Naive thymus-derived CD8-positive, alpha-beta T cell (primary cell): Measurements from ENCODE around the gene OTUD5. TPM values are rescaled to one million over a fixed set of nuclear protein-coding genes. Genes with fewer than 3 reads are reported as not detected.

Experiments used
- ATAC-seq, 2 donors: fragments of 150-1000 bp; cut with Tn5 transposase in 1 of 2; sonication (Bioruptor Pico), chemical (Tn5 transposase) in 1 of 2; 1 replicate in 1 of 2; 2 replicates in 1 of 2; pipeline ENCODE4 v1.10.0; 2021; ENCODE audit warnings: mild to moderate bottlenecking in 2 of 2, moderate library complexity in 2 of 2
- POLR2A ChIA-PET: fragments of 350-600 bp; sonication (Branson Sonifier 250); formaldehyde crosslinking; loops from one replicate; lab custom pipeline; 2021; ENCODE audit warnings: antibody characterized with exemption; lab: Charles Lee
- DNase-seq, 10 donors: peaks; one replicate each; pipeline versions ENCODE4 v3.0.0 to v3.0.0-alpha.2; 2020 to 2022
- H3K27ac Mint-ChIP-seq, 10 donors: one replicate each; pipeline ENCODE4 v1.8.0; 2020 to 2022; ENCODE audit warnings: mild to moderate bottlenecking in 10 of 10, mixed read lengths in 10 of 10, moderate library complexity in 4 of 10, inconsistent platforms in 1 of 10
- H3K27me3 Mint-ChIP-seq, 5 donors: one replicate each; pipeline ENCODE4 v1.8.0; 2021 to 2022; ENCODE audit warnings: mixed read lengths in 5 of 5
- H3K36me3 Mint-ChIP-seq, 3 donors: one replicate each; pipeline ENCODE4 v1.8.0; 2020 to 2022; ENCODE audit warnings: mixed read lengths in 3 of 3, mild to moderate bottlenecking in 2 of 3, inconsistent platforms in 1 of 3
- H3K4me1 Mint-ChIP-seq, 4 donors: one replicate each; pipeline ENCODE4 v1.8.0; 2021 to 2022; ENCODE audit warnings: mixed read lengths in 4 of 4
- H3K4me3 Mint-ChIP-seq, 10 donors: one replicate each; pipeline ENCODE4 v1.8.0; 2020 to 2022; ENCODE audit warnings: mild to moderate bottlenecking in 10 of 10, mixed read lengths in 10 of 10, moderate library complexity in 6 of 10, inconsistent platforms in 1 of 10
- H3K9me3 Mint-ChIP-seq, 9 donors: one replicate each; pipeline ENCODE4 v1.8.0; 2020 to 2022; ENCODE audit warnings: mixed read lengths in 9 of 9, mild to moderate bottlenecking in 3 of 9, inconsistent platforms in 1 of 9, moderate library complexity in 1 of 9
- polyA plus RNA-seq, 3 donors: library from polyadenylated mRNA; unstranded; fragments of 300-500 nt; fragmentation: Illumina TruSeq; gene quantifications; one replicate each; pipeline ENCODE4 v1.2.3, GENCODE V29; 2021
- total RNA-seq, 8 experiments: library from RNA in 2 of 8; stranded (reverse) in 2 of 8; gene quantifications; one replicate each; pipeline ENCODE4 v1.2.3 and lab custom pipeline; 2021 to 2026

OTUD5 gene
- total and polyA plus RNA-seq, 5 experiments from 2014 or later, result 23.7 to 99.4 (median 48.4) TPM

DNA sequence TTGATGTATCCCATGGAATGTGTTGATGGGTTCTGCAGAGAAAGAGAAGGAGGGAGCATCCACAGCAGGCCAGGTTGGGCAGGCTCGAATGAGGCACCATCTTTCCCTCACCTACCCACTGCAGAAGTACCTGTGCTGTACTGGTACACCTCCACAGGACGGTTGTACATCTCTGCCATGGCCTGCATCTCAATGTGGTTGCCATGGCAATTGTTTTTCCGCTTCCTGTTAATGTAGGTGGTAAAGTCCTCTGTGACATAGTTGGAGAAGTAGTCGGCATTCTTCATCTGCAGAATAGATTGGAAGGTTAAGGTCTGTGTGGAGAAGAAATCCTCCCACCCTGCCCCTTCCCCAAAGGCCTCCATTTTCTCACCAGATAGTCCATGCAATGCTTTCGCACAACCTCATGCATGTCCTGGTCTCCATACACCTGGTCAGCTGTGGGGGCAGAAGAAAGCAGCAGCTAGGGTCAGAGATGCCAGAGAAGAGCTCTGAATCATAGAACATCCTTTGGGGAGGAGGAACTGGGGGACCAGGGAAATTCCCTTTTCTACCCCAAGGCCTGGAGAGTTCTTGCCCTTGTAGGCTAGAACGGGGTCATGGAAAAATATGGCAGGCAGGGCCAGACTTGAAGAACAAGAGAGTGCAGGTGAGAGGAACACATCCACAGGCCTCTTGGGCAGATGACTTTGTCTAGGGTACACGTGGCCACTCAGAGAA lies 22.7 kb downstream of the OTUD5 start:
- ATAC-seq, result peak; percentile 17 to 18
- H3K9me3 Mint-ChIP-seq, result peaks cover 0 to 6% (median 0%) of the 10 kb centered on the region in 9 donors
- peak overlapping the region in 9 of 10 donors; percentile 28 to 72 (median 56) for H3K4me3 Mint-ChIP-seq
- H3K4me1 Mint-ChIP-seq, result peaks cover 28 to 65% (median 60%) of the 10 kb centered on the region in 4 donors
- H3K27ac Mint-ChIP-seq, result peak overlapping the region; percentile 87 to 99 (median 98)
- POLR2A ChIA-PET, result interaction anchor here (0.6 to 13.3 kb wide), 3 partner anchors 12 to 225 kb away, joined by 3 to 276 read pairs (median 5); partner anchors contain the start of gene PIM2
- H3K36me3 Mint-ChIP-seq, result peaks cover 5 to 40% (median 24%) of the 10 kb centered on the region in 3 donors
- H3K27me3 Mint-ChIP-seq, result no peaks in the 10 kb centered on the region
- DNase-seq, result peak in 6 of 10 donors; percentile 41 to 74 (median 64)

- Mint-ChIP-seq H3K27ac (peak overlapping the region; percentile 87 to 99 (median 98)), H3K4me1 (peaks cover 19 to 56% (median 50%) of the 10 kb centered on the region in 4 donors), H3K27me3 (no peaks in the 10 kb centered on the region), H3K4me3 (peak overlapping the region in 8 of 10 donors; percentile 10 to 72 (median 41)), H3K9me3 (peaks cover 0 to 6% (median 0%) of the 10 kb centered on the region in 9 donors), H3K36me3 (peaks cover 5 to 44% (median 24%) of the 10 kb centered on the region in 3 donors)
- DNase-seq (no peak), ATAC-seq (no peak)
- POLR2A ChIA-PET, result interaction anchor here (1.1 to 13.3 kb wide), 2 partner anchors 11 to 17 kb away, joined by 3 to 276 read pairs; partner anchors contain the start of gene PIM2
Measured at GRCh38 chrX:48933757-48934156, 23.6 kb downstream of the OTUD5 start.

GRCh38 chrX:48927736-48928382 lies 29.5 kb downstream of the OTUD5 start:
- peaks cover 9 to 41% (median 24%) of the 10 kb centered on the region in 4 donors for H3K4me1 Mint-ChIP-seq
- H3K27me3 Mint-ChIP-seq, result no peaks in the 10 kb centered on the region
- POLR2A ChIA-PET, result interaction anchor here (0.6 to 11.5 kb wide), 3 partner anchors 8 to 74 kb away, joined by 4 to 276 read pairs (median 5); partner anchors contain the start of gene GRIPAP1
- peaks cover 0 to 48% (median 19%) of the 10 kb centered on the region in 3 donors for H3K36me3 Mint-ChIP-seq
- peak overlapping the region in 3 of 10 donors; percentile 17 to 48 (median 17) for H3K27ac Mint-ChIP-seq
- DNase-seq, result no peak
- H3K4me3 Mint-ChIP-seq, result no peak overlapping the region
- no peak for ATAC-seq
- no peaks in the 10 kb centered on the region for H3K9me3 Mint-ChIP-seq

DNA sequence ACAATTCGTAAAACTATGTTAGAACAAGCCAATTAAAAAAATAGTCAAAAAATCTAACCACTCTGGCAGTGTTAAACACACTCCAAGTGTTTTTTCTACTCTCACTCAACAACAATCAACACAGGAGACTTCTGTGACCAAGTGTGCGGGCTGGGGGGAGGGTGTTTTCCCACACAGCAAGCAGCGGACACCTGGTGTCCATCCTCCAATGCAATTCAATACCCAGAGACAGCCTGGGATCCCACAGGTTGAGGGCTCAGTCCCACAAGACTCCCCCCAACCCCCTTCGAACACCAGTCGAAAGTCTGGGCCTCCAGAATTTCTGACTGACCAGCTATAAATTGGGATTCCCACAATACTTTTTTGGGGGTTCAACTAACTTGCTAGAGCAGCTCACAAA lies 30.3 kb downstream of the OTUD5 start:
- Mint-ChIP-seq H3K9me3 (no peaks in the 10 kb centered on the region), H3K36me3 (peaks cover 0 to 49% (median 20%) of the 10 kb centered on the region in 3 donors), H3K4me3 (no peak overlapping the region), H3K27me3 (no peaks in the 10 kb centered on the region), H3K4me1 (peaks cover 9 to 44% (median 25%) of the 10 kb centered on the region in 4 donors), H3K27ac (peak overlapping the region in 1 of 10 donors; percentile 34)
- ATAC-seq (no peak), DNase-seq (no peak)
- POLR2A ChIA-PET, result interaction anchor here (0.6 to 11.5 kb wide), 3 partner anchors 7 to 75 kb away, joined by 4 to 276 read pairs (median 5); partner anchors contain the start of gene GRIPAP1

DNA sequence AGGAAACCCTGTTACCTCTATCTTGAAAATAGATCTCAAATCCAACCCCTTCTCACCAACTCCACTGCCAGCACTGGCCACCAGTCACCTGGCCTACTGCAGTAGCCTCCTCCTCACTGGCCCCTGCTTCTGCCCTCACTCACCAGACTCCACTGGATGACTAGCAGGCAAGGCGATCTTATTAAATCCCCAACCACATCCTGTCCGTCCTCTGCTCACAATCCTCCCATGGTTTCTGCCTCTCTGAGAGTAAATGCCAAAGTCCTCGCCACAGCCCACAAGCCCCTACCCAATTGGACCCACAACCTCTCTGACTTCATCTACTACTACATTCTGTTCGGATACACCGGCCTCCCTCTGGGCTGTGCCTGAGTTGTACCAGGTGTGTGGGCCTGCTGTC lies 33.1 kb downstream of the OTUD5 start:
- Mint-ChIP-seq H3K4me1 (peaks cover 18 to 67% (median 44%) of the 10 kb centered on the region in 4 donors), H3K27ac (peak overlapping the region; percentile 61 to 91 (median 80)), H3K4me3 (peak overlapping the region in 7 of 10 donors; percentile 31 to 58 (median 52)), H3K9me3 (no peaks in the 10 kb centered on the region), H3K27me3 (no peaks in the 10 kb centered on the region), H3K36me3 (peaks cover 0 to 39% (median 15%) of the 10 kb centered on the region in 3 donors)
- ATAC-seq (no peak), DNase-seq (no peak)
- POLR2A ChIA-PET, result interaction anchor here (11.5 kb wide), 1 partner anchor 15 kb away, joined by 276 read pairs; no protein-coding TSS in a partner anchor

DNA sequence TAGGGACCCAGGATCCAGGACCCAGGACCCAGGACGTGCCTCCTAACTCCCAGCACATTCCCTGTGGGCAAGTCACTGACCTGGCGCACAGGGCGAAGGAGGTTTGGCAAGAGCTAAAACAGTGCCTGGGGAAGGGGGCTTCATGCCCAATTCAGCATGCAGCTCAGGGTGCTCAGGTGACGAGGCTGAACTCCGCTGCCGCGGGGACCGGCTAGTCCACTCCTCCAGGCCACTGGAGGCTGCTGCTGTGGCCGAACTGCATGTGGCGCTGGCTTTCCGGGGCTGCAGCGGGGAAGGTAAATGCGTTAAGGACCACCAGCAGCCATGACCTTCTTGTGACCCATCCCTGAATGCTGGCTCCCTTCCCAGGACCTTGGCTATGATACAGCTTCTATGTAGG lies 33.6 kb downstream of the OTUD5 start:
- no peak for ATAC-seq
- Mint-ChIP-seq H3K36me3 (peaks cover 0 to 40% (median 15%) of the 10 kb centered on the region in 3 donors), H3K27ac (peak overlapping the region; percentile 61 to 91 (median 80)), H3K4me1 (peaks cover 18 to 67% (median 44%) of the 10 kb centered on the region in 4 donors), H3K27me3 (no peaks in the 10 kb centered on the region), H3K4me3 (peak overlapping the region in 2 of 10 donors; percentile 49 to 57), H3K9me3 (no peaks in the 10 kb centered on the region)
- DNase-seq, result no peak
- POLR2A ChIA-PET, result interaction anchor here (6.3 to 11.5 kb wide), 2 partner anchors 15 to 34 kb away, joined by 37 to 276 read pairs; partner anchors contain the start of gene OTUD5

- peaks cover 11 to 54% (median 31%) of the 10 kb centered on the region in 3 donors for H3K36me3 Mint-ChIP-seq
- ATAC-seq, result no peak
Measured at GRCh38 chrX:48920718-48921104, 36.7 kb downstream of the OTUD5 start.

DNA sequence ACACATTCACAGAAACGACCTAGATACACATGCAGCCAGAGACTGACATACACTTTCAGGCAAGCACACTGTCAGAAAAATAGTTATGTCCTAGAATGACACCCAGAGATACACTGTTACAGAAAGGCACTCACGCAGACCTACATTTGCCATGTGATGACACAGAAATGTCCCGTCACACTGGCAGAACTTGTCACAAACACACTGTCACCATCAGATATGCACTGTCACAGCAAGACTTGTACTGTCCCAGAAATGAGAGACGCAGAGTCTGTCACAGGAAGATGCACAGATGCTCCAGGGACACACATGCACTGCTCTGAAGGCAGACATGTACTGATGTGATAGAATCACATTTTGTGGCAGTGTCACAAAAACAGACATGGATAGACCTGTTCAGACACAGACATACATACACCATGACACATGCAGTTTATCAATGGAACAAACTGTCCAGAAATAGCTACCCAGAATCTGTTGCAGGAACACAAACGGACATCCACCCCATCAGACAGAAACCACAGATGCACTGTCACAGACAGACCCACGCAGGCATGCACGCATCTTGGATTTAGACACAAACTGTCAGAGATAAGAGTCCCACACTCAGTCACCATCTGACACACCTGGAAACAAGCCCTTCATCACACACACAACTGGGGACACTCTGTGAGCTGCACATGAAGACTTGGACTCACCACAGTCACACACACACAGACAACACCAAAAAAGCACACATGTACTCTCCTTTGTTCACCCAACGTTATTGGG lies 37.3 kb downstream of the OTUD5 start:
- peaks cover 20 to 61% (median 40%) of the 10 kb centered on the region in 4 donors for H3K4me1 Mint-ChIP-seq
- peak in 6 of 10 donors; percentile 31 to 68 (median 46) for DNase-seq
- peak overlapping the region; percentile 87 to 99 (median 97) for H3K27ac Mint-ChIP-seq
- peak; percentile 7 to 18 for ATAC-seq
- H3K27me3 Mint-ChIP-seq, result peaks cover 0 to 2% (median 0%) of the 10 kb centered on the region in 5 donors
- H3K36me3 Mint-ChIP-seq, result peaks cover 11 to 55% (median 26%) of the 10 kb centered on the region in 3 donors
- H3K9me3 Mint-ChIP-seq, result no peaks in the 10 kb centered on the region
- POLR2A ChIA-PET, result interaction anchor here (0.8 to 11.5 kb wide), 8 partner anchors 8 to 118 kb away, joined by 3 to 276 read pairs (median 8); partner anchors contain the start of genes HDAC6, OTUD5, PQBP1 and TIMM17B
- H3K4me3 Mint-ChIP-seq, result peak overlapping the region; percentile 95 to 99 (median 98)

More at GRCh38 chrX:48920718-48921104, 36.7 kb downstream of the OTUD5 start:
- POLR2A ChIA-PET, result interaction anchor here (0.7 to 11.5 kb wide), 6 partner anchors 9 to 119 kb away, joined by 3 to 276 read pairs (median 10); partner anchors contain the start of genes HDAC6, OTUD5 and SLC35A2
- Mint-ChIP-seq H3K27ac (peak overlapping the region; percentile 87 to 99 (median 97)), H3K9me3 (no peaks in the 10 kb centered on the region), H3K27me3 (peaks cover 0 to 2% (median 0%) of the 10 kb centered on the region in 5 donors), H3K4me1 (peaks cover 20 to 60% (median 39%) of the 10 kb centered on the region in 4 donors), H3K4me3 (peak overlapping the region; percentile 95 to 99 (median 98))
- DNase-seq, result no peak

GRCh38 chrX:48919360-48919841 lies 38.0 kb downstream of the OTUD5 start:
- Mint-ChIP-seq H3K9me3 (no peaks in the 10 kb centered on the region), H3K27ac (peak overlapping the region; percentile 87 to 99 (median 97)), H3K36me3 (peaks cover 11 to 61% (median 24%) of the 10 kb centered on the region in 3 donors), H3K27me3 (peaks cover 0 to 2% (median 0%) of the 10 kb centered on the region in 5 donors), H3K4me1 (peaks cover 18 to 66% (median 44%) of the 10 kb centered on the region in 4 donors), H3K4me3 (peak overlapping the region; percentile 95 to 99 (median 98))
- ATAC-seq (peak; percentile 21 to 25), DNase-seq (peak in 6 of 10 donors; percentile 25 to 71 (median 46))
- POLR2A ChIA-PET, result interaction anchor here (0.6 to 11.5 kb wide), 9 partner anchors 8 to 38 kb away, joined by 3 to 276 read pairs (median 7); partner anchors contain the start of genes OTUD5, PQBP1 and TIMM17B

DNA sequence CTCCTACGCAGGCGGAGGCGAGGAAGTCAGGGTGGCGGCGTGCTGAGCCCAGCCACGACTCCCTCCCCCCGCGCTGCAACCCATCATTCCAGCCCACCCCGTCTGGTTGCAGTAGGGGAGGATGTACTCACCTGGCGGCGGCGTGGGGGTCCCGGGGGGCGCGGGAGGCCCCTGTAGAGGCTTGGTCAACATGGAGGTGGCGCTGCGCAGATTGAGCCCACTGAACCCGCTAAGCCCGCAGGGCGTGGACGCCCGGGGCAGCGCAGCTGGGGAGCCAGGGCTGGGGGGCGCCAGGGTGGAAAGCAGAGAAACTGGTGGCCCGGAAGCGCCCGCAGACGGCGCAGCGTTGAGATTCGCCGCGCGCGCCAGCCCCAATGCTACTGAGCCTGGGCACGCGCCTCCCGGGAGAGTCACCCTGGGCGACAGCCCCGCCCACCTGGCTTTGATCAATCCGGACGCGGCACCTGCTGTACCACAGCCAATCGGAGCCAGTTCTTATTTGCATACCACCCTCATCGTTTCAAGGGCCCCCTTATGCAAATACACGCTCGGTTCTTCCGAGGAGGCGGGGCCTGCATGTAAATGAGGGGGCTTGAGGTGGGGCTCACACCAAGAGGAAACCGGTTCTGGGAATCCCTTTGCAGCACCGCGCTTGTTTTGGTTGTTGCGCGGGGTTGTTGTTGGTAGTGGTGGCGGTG lies 38.6 kb downstream of the OTUD5 start, which contains the start of gene PIM2:
Gene PIM2, minus strand, starts transcription at position 382 of the 698 bp plus-strand sequence. Its CDS starts 190 bp downstream, at position 192.
- Mint-ChIP-seq H3K4me1 (peaks cover 14 to 67% (median 45%) of the 10 kb centered on the region in 4 donors), H3K27ac (peak within 1 kb of the TSS; percentile 87 to 99 (median 97)), H3K4me3 (peak within 1 kb of the TSS; percentile 95 to 99 (median 98)), H3K36me3 (peaks cover 11 to 61% (median 21%) of the 10 kb centered on the region in 3 donors), H3K9me3 (no peaks in the 10 kb centered on the region), H3K27me3 (peaks cover 0 to 2% (median 0%) of the 10 kb centered on the region in 5 donors)
- ATAC-seq, result peak; percentile 73 to 75
- POLR2A ChIA-PET, result interaction anchor here (0.6 to 11.5 kb wide), 9 partner anchors 8 to 287 kb away, joined by 3 to 276 read pairs (median 7); partner anchors contain the start of genes OTUD5, PQBP1 and TIMM17B
- DNase-seq, result peak; percentile 84 to 97 (median 91)
